NCI-H2029 treated with DMSO at 0.1 percent for 48 hours (cell line): ENCODE measurements around the gene MMP11.

Source experiments
- DNase-seq: peaks from one replicate; lab custom pipeline; 2025; lab: John Stamatoyannopoulos, UW

The MMP11 gene

DNA sequence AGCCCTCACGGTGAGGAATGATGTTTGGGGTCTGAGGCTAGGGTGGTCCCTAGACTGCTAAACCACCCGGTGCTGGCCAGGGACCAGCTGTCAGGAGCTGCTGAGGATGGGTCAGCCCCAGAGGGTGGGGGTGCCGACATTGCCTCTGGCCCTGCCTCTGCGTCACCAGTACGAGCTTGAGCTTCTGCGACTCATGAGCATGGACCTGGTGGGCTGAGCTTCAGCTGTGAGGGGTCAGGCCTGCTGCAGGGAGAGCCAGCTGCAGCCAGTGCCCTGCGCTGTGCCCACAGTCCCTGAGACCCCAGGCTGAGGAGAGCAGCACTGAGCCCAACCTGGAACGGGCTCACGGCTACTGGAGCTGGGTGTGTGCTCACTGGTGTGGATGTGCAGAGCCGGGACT, 59.1 kb downstream of the MMP11 start:
- no peak for DNase-seq

DNA sequence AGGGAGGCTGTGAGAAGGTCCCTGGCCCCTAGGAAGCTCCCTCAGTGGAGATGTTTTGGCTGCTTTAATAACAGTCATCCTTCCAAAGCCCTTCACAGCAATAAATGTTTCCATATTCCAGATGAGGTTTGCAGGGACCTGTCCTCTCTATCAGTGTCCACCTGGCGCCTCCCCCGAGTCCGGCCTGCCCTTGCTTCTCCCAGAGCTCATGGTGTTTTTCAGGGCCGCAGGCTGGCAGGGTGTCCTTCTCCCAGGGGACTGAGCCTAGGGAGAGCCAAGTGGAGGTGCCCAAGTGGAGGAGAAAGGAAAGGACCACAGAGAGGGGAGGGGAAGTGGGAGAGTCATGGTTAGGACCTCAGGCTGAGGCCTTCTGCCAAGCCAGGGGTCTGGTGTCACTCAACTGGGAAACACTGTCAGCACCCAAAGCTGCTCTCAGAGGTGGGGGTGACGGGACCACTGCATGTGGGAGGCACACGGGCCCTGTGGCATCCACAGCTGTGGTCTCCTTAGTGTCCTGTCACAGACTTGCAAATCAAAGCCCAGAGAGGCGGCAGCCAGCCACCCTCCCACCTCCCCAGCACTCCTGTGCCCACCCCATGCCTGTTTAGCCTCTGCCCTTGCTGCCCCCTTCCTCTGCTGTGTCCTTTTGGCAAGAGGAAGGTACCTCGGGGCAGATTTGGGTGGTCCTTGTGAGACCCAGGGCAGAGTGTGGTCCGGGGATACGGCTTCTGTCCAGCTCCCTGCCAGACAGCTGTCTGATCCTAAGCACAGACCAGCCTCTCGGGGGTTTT, 59.8 kb downstream of the MMP11 start:
- DNase-seq: no peak

GRCh38 chr22:23833017-23833751, 60.5 kb downstream of the MMP11 start:
- no peak for DNase-seq
